HG03159 (cell line): ENCODE measurements around the gene PSMA6.
"Not testable (repeated sequence)": the region's sequence is repeated elsewhere in the genome, so short reads cannot be mapped to it uniquely, and the experiment has no call there.

Source experiments
- ATAC-seq: cut with Tn5 transposase; IDR thresholded peaks from one replicate; pipeline ENCODE4 v1.9.1; 2021; ENCODE audit warnings: mild to moderate bottlenecking, moderate library complexity; ENCODE audit not compliant: unreplicated experiment

The PSMA6 gene

DNA sequence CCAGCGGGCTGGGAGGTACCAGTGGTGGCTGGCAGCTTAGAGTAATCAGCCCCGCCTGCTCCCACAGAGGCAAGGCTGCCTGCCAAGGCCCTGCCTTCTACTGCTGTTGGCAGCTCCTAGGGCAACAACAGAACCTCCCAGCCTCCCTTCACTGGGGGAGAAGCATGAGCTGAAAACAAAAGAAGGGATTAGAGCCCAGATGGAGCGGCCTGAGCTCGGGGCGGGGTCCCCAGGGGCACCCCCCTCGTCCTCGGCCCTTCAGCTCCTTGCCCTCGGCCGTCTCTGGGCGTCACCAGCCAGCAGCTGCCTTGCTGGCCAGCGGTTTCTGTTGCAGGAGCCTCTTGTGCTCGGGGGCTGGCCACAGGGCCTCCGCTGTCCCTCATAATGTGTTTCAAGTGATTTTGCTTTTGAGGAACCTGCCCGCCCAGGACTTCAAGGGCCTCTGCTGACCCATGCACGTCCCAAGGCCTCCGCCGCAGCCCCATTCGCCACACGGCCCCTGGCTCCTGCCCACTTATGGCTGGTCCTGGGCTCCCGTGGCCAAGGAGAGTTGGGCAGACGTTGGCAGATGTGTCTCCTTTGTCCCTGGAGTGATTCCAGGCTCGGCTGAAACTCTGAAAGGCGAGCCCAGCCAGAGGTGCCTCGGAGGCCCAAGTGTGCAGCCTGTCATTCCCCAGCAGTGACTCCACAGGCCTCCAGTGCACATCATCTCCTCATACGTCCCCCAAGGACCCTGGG, 49.7 kb downstream of the PSMA6 start:
- no peak for ATAC-seq

DNA sequence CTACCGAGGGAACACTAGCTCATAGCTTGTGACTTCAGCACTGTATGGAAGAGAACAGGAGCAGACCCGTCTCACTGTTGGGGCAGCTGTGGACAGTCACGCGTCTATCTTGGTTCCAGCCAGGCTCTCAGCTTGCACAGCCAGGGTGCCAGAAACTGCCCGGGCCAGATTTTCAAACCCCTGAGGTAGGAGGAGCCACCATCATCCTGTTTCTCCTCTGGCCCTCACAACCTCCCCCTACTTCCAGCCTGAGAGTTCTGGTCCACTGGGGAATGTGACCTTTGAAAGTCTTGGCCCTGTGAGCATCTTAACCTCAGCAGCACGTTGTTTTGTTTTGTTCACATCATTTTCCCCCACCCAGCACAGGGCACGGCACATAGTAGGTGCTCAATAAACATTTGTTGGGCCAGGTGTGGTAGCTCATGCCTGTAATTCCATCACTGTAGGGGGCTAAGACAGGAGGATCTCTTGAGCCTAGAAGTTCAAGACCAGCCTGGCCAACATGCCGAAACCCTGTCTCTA, 50.4 kb downstream of the PSMA6 start:
- ATAC-seq: no peak

DNA sequence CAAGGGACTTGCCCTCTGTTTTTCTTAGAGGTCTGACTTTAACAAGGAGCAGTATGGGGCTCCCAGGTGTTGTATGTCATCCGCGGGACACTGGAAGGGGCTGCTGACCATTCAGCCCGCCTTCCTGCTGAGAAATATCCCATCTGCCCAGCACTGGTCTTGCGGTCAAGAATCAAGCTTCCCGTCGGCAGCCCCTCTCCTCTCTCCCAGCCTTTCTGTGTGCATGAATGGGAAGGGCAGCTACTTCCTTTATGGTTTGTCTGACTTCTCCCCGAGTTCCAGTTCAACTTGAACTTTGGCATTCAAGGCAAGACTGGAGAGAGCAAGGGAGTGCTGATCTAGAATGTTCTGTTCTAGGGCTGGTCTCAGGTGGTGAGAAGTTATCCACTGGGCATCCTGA, 51.5 kb downstream of the PSMA6 start:
- ATAC-seq: no peak

DNA sequence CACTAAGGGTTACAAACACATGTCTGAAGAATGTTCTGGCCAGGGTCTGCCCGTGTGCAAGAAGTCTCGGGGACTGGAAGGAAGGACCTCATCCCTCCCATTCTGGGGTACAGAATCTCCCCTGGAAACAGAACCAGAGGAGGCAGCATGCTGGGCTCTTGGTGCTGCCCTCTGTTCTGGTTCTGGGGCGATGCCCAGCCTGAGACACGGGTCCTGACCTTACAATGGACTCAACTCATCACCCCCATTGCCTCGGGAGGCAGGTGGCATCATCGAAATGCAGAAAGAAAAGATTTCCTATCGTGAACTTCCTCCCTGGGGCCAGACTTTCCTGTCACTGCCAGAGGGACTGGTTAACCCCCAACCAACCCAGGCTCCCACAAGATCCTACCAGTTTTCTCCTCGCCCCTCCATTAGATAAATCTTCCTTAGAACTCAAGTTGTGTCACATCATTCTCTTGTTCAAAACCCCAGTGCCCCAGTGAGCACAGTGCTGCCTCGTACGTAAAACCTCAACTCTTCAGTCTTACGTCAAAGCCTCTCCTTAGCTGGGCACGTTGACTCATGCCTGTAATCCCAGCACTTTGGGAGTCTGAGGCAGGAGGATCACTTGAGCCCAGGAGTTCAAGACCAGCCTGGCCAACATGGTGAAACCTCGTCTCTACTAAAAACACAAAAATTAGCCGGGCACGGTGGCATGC, 52.1 kb downstream of the PSMA6 start:
- ATAC-seq: no peak

DNA sequence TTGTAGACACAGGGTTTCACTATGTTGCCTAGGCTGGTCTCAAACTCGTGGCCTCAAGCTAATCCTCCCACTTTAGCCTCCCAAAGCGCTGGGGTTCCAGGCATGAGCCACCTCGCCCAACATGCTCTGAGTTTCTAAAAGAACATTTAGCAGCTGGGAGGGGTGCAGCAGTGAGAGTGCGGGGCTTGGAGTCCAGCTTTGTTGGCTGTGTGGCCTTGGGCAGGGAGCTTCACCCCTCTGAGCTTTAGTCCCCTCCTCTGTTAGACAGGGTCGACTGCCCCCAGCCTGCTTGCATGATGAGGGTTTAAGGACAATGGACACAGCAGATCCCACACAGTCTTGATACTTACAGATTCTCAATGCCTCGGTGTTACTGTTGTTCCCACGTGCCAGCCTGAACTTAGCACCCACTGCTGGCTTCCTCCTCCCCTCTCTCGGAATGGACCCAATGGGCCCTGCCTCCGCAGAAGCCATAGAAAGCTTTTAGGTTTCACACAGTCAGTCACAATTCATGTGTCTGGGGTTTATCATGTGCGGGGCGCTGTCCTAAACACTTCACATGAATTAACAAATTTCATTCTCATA, 54.6 kb downstream of the PSMA6 start:
- no peak for ATAC-seq

DNA sequence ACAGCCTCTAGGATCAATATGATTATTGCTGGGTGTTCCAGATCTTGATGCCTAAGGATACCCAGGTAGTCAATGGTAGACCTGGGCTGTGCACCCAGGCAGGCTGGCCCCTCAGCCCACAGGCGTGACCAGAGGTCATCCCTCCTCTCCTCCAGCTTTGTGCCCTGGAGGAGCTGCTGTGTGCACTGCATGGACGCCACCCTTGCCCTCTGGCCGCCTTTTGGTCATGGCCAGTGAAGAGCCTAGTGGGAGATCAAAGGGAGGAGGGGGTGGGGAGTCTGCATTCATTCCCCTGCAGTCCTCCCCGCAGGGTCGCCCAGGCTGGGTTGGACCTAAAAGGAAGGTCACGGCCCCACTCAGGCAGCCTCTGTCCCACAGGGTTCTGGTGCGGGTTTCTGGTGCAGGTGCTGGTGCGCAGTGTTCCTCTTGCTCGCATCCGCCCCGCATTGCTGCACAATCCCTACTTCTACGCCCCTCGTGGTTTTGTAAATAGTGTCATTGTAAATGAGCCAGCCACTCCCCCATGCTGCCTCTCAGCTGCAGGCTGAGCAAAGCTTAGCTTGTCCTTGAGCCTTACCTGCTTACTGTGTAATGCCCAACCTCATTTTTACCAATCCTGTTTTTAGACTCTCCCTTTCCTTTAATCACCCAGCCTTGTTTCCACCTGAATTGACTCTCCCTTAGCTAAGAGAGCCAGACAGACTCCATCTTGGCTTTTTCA, 55.3 kb downstream of the PSMA6 start:
- ATAC-seq: no peak

DNA sequence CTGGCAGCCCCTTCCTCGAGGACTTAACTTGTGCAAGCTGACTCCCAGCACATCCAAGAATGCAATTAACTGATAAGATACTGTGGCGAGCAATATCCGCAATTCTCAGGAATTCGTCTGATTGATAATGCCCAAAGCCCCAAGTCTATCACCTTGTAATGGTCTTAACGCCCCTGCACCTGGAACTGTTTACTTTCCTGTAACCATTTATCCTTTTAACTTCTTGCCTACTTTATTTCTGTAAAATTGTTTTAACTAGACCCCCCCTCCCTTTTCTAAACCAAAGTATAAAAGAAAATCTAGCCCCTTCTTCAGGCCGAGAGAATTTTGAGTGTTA, 55.8 kb downstream of the PSMA6 start:
- not testable (repeated sequence) for ATAC-seq

DNA sequence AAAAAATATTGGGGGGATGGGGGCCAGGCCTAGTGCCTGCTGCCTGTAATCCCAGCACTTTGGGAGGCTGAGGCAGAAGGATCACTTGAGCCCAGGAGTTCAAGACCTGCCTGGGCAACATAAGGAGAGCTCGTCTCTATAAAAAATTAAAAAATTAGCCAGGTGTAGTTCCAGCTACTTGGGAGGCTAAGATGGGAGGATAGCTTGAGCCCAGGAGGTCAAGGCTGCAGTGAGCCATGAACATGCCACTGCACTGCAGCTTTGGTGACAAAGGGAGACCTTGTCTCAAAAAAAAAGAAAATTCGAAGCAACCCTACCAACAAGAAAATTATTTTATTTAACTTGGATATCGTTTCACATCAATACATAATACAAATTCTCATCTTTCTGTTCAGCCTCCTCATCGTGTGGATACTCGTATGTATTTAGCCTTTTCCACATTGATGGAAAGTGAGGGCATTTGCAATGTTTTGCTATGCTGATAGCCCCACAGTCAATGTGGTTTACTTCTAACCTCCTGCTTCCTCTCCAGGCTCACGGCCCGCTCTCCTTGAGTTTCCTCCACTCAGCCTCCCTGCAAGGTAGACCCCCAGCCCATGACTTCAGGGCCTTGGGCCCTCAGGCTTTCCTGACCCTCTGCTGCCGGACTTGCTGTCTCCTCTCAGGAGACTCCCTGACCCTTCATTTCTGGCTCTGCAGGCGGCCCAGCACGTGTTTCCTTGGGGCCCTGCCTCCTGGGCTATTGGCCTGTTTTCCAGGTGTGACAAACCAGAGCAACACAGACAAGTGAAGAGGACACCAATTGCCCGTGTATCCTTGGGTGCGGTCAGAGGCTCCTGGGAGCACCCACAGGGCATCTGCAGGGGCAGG, 57.5 kb downstream of the PSMA6 start:
- no peak for ATAC-seq

DNA sequence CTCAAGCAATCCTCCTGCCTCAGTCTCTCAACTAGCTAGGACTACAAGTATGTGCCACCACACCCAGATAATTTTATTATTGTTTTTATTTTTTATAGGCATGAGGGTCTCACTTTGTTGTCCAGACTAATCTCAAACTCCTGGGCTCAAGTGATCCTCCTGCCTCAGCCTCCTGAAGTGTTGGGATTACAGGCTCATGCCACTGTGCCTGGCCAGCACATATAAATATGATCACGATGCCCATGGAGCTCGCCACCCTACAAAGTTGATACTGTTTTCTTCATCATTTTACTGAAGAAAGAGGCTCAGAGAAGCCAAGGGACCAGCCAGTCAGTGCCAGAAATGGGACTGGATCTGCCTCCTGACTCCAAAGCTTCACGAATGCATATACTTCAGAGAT, 59.3 kb downstream of the PSMA6 start:
- ATAC-seq: no peak

DNA sequence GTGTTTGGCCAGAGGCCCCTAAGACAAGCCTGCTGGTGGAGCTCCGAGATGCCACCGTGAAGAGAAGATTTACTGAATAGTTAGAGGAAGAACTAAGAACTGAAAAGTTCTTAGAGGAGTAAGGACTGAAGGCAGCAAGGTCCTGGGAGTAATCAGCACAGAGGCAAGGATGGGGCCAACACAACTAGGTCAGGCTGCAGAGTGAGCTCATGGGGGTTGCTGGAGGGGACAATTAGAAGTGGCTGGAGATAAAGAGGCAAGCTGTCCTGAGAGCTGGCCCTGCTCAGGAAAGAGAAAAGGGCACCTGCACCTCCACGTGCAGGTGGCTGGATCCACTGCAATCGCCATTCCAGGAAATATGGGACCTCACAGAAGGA, 59.7 kb downstream of the PSMA6 start:
- no peak for ATAC-seq

DNA sequence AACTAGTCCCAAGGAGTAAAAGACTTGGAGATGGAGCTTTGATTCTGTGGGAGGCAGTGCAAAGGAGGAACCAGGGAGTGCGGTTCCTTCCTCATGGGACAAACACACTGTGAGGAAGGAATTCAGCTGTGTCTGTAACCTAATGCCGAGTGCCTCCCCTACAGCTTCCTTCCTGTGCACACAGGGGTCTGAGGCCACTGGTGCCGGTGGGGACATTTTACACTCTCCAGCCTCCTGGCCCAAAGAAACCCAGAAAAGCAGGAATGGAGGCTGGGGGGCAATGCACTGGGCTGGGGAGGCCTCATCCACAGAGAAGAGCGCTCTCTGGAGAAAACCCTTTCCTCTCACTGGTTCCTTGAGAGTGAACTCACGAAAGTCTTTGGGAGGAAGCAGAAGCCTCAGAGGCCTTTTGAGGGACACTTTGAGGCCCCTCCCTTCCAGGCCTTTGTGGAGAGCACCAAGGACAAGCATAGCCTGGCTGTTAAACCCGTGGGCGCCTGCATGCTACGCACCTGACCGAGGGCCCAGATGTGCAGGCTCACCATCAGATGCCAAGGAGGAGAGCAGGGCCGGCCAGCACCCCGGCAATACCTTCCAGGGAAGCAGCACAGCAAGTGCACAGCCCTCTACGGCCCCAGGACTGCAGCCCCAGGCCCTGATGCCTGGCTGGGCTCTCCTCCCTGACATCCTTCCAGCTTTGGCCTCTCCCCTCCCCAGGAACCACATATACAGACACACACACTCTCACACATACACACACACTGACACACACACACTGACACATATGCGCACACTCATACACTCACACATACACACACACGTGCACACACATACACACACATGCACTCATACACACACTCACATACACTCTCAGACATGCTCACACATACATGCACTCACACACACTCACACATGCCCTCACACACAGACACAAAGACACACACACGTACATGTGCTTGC, 60.4 kb downstream of the PSMA6 start:
- ATAC-seq: no peak

DNA sequence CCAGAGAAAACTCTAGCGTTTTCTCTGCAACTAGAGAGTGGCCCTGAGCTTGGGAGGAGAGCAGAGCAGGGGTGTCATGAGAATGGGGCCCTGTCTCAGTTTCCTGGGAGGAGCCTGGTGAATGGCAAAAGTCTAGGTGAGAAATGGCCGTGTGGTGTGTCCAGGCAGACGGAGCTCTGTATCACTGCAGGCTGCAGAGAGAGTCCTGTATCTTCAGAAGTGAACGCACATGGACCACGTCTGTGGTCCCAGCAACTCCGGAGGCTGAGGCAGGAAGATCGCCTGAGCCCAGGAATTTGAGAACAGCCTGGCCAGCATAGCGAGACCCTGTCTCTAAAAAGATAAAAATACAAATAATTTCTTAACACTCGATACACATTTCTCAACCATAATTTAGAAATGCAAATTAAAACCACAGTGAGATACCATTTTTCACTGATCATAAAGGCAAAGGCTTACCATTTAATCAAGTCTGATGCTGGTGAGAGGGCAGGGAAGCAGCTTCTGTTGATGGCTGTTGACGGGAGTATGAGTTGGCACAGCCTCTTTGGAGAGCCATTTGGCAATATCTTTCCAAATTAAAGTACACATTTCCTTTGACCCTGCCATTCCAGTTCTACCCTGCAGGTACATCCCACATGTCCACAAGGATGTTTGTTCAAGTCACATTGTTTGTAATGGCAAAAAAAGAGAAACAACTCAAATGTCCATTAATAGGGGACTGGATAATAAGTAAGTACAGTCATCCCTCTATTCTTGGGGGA, 61.4 kb downstream of the PSMA6 start:
- ATAC-seq: no peak

DNA sequence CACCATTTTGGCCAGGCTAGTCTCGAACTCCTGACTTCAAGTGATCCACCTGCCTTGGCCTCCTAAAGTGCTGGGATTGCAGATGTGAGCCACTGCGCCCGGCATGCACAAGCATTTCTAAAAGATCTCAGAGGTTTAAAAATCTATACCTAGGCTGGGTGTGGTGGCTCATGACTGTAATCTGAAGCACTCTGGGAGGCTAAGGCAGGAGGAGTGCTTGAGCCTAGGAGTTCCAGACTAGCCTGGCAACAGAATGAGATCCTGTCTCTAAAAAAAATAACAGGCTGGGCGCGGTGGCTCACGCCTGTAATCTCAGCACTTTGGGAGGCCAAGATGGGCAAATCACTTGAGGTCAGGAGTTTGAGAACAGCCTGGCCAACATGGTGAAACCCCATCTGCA, 63.1 kb downstream of the PSMA6 start:
- ATAC-seq: not testable (repeated sequence)

DNA sequence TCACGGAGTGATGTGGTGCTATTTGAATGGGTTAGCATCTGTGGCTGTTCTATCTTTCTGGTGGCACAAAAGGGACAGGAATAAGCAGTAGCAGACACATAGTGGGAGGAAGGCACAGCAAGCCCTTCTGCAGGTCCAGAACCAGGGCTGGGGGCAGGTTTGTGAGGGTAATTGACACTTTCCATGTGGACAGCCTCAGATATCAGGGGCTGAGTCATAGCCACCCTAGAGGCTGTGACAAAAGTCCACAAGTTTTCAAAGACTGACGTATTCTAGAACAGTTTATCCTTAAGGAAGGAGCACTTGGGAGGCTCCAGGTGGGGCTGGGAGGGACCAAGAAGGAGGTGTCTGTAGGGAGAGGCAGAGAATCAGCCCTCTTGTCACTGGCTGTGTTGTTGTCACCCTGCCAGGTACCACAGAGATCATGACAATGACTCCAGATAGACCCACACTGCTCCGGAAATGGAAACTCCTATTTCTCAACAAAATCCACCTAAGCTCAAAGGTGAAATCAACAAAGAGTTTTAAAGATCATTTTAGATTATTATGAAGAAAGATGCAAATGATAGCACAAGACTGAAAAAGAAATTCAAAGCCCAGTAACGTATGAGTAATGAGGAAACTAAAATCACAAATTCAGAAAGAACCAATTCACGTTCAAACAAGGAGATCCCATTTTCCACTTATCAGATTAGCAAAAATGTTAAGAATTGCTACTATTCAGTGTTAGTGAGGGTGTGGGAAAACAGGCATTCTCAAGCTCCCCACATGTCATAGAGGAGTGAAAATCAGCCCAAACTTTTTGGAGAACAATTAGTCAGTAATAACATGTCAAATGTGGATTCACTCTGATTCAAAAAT, 64.0 kb downstream of the PSMA6 start:
- peak; percentile 46 for ATAC-seq

DNA sequence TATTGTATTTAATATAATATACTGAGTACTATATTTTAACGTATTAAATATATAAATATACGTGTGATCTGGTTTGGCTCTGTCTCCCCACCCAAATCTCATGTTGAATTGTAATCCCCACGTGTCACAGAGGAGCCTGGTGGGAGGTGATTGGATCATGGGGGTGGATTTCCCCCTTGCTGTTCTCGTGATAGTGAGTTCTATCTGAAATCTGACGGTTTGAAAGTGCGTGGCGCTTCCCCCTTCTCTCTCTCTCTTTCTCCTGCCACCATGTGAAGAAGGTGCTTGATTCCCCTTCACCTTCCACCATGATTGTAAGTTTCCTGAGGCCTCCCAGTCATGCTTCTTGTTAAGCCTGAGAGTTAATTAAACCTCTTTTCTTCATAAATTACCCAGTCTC, 67.5 kb downstream of the PSMA6 start:
- not testable (repeated sequence) for ATAC-seq

DNA sequence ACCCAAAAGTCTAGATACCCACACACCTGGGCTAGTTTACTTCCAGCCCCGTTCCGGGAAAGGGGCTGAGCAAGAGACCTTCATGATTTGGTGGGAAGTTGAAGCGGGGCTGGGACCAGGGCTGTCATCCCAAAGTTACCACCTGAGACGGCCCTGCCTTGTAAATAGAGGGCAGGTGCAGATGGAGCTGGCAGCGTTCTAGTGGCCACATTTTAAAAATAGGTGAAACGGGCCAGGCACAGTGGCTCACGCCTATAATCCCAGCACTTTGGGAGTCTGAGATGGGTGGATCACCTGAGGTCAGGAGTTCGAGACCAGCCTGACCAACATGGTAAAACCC, 68.9 kb downstream of the PSMA6 start:
- ATAC-seq: no peak

DNA sequence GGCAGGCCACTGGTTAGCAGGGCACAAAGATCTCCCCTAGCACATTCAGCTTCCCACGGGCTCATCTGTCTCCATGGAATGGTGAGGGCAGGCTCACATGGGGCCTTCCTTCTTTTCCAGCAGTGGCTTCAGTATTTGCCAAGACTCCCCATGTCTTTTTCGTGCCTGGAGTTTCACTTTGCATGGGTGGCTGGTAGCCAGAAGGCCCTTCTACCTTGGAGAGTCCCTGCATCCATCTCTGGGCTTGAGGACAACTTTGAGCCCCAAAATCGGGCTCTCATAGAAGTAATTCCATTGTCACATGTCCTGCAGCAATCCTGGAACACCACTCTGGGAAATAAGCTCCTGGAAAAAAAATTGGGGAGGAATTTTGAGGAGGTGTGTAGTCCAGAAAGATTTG, 70.3 kb downstream of the PSMA6 start:
- no peak for ATAC-seq

DNA sequence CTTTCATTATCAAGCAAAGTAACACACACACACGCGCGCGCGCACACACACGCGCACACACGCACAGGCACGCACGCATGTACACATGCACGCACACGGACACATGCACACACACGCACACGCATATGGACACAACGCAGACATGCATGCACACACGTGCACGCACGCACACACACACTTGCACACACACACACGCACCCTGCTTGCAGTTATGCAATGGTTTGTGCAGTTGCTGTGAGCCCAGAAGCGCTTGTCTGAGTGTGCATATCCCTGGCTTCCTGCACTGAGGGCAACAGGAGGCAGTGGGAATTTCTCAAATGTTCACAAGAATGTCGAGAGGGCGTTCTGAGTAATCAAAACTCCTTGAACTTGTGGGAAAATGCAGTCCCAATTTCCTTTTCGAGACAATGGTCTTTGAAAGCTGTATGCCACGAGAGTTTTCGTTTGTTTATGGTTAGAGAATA, 70.8 kb downstream of the PSMA6 start:
- no peak for ATAC-seq
